OCI-LY7 (cell line): ENCODE data around the gene PLCE1. TPM values are rescaled to one million over a fixed set of nuclear protein-coding genes. Genes with fewer than 3 reads are reported as not detected.

Source experiments
- Bru-seq: library from RNA; stranded (reverse); fragments of 400-500 nt; gene quantifications from one replicate; lab custom pipeline; 2021; lab: Mats Ljungman, UMichigan
- BruChase-seq, 2 experiments: library from RNA; stranded (reverse); fragments of 400-500 nt; gene quantifications; one replicate each; lab custom pipeline; 2021; lab: Mats Ljungman, UMichigan
- BruUV-seq: library from RNA; stranded (reverse); fragments of 400-500 nt; replicated peaks from 2 replicates; lab custom pipeline; 2021; lab: Mats Ljungman, UMichigan
- CTCF ChIA-PET: fragments of 300-600 bp; sonication (Branson Sonifier 250); formaldehyde crosslinking; loops from one replicate; lab custom pipeline; 2022; ENCODE audit warnings: antibody characterized with exemption; ENCODE audit not compliant: unreplicated experiment; lab: Charles Lee
- POLR2A ChIA-PET: fragments of 300-600 bp; sonication (Branson Sonifier 250); formaldehyde crosslinking; loops from one replicate; lab custom pipeline; 2022; ENCODE audit warnings: antibody characterized with exemption; lab: Charles Lee
- DNase-seq: peaks from one replicate; pipeline ENCODE4 v3.0.0-alpha.2; 2015; ENCODE audit warnings: low spot score
- H2AFZ ChIP-seq: fragments of 200-600 bp; sonication (generic), shearing (Covaris generic); 2 replicates; pipeline ENCODE4 v1.6.1; 2014; ENCODE audit warnings: mild to moderate bottlenecking, antibody characterized with exemption, low read length, moderate library complexity
- H3K27ac ChIP-seq: fragments of 200-600 bp; sonication (generic); 2 replicates; pipeline ENCODE4 v1.5.1; 2014; ENCODE audit warnings: mixed run types, low read depth, mild to moderate bottlenecking, moderate library complexity, low read length, inconsistent platforms; ENCODE audit not compliant: poor library complexity, severe bottlenecking
- H3K36me3 ChIP-seq: fragments of 200-600 bp; sonication (generic); 2 replicates; pipeline ENCODE4 v1.6.1; 2014; ENCODE audit warnings: mild to moderate bottlenecking, antibody characterized with exemption, low read length, moderate library complexity, mixed read lengths; ENCODE audit not compliant: insufficient read depth
- H3K4me1 ChIP-seq: fragments of 200-600 bp; sonication (generic); 2 replicates; pipeline ENCODE4 v1.5.1; 2014; ENCODE audit warnings: mild to moderate bottlenecking, low read length; ENCODE audit not compliant: insufficient read depth, poor library complexity, severe bottlenecking
- H3K4me2 ChIP-seq: fragments of 200-600 bp; sonication (generic); 2 replicates; pipeline ENCODE4 v1.6.1; 2014; ENCODE audit warnings: mild to moderate bottlenecking, low read length
- H3K4me3 ChIP-seq: fragments of 200-600 bp; sonication (generic); 2 replicates; pipeline ENCODE4 v1.5.1; 2014; ENCODE audit warnings: mild to moderate bottlenecking, low read depth, low read length; ENCODE audit not compliant: poor library complexity, severe bottlenecking
- H3K79me2 ChIP-seq: fragments of 200-600 bp; sonication (generic); 2 replicates; pipeline ENCODE4 v1.6.1; 2016; ENCODE audit warnings: low read depth, mild to moderate bottlenecking, low read length, moderate library complexity, mixed read lengths; ENCODE audit not compliant: insufficient read depth
- H3K9me2 ChIP-seq: fragments of 200-600 bp; sonication (generic); 2 replicates; pipeline ENCODE4 v1.6.1; 2016; ENCODE audit warnings: mild to moderate bottlenecking, low read length, mixed read lengths; ENCODE audit not compliant: insufficient read depth
- H3K9me3 ChIP-seq: fragments of 200-600 bp; sonication (generic); 2 replicates; pipeline ENCODE4 v1.6.1; 2014; ENCODE audit warnings: mild to moderate bottlenecking, mixed run types, low read length, mixed read lengths
- H4K20me1 ChIP-seq: fragments of 200-600 bp; sonication (generic); 2 replicates; pipeline ENCODE4 v1.6.1; 2014; ENCODE audit warnings: mild to moderate bottlenecking, antibody characterized with exemption, low read length, moderate library complexity, mixed read lengths; ENCODE audit not compliant: insufficient read depth
- CTCF ChIP-seq: fragments of 200-600 bp; sonication (generic); conservative IDR thresholded peaks from 2 replicates; pipeline ENCODE4 v1.5.1; 2014; ENCODE audit warnings: mild to moderate bottlenecking, antibody characterized with exemption, low read length, moderate library complexity, mixed read lengths
- EZH2phosphoT487 ChIP-seq: fragments of 200-600 bp; sonication (generic); IDR thresholded peaks from 2 replicates; pipeline ENCODE4 v1.6.1; 2018; ENCODE audit warnings: low read depth, borderline replicate concordance, mild to moderate bottlenecking, mixed run types, antibody characterized with exemption, low read length, moderate library complexity, mixed read lengths
- intact Hi-C: fragments of 100-400 bp; cut with micrococcal nuclease; formaldehyde crosslinking; loops from one replicate; pipeline ENCODE4 v1.10.0; 2022; ENCODE audit not compliant: unreplicated experiment
- long read RNA-seq: library from polyadenylated mRNA; stranded (forward); transcript quantifications from one replicate; pipeline ENCODE4 v2.0.0, GENCODE V29; 2022
- total RNA-seq, 2 experiments: library from RNA; depleted of rRNA in 1 of 2; stranded (reverse); fragments of >200 nt in 1 of 2; shearing (Covaris generic) in 1 of 2; gene quantifications; 2 replicates each; pipeline ENCODE4 v1.2.3, GENCODE V29; 2014 to 2022

The PLCE1 gene
- total RNA-seq (2014; rRNA removed; shearing (Covaris generic)) (0.03 and 0.06 TPM in 2 replicates), total RNA-seq (2022) (not detected in 2 replicates), Bru-seq, nascent RNA (percentile 6 among the genes with signal in this experiment), BruChase-seq, experiment 1, labeled RNA remaining after a 6-hour chase (percentile 2 among the genes with signal in this experiment), BruChase-seq, experiment 2, labeled RNA remaining after a 2-hour chase (percentile 4 among the genes with signal in this experiment)
- long read RNA-seq, partial matches to known transcripts: 0 of 14 reads
- long read RNA-seq, other reads (novel, unspliced or antisense): 14 of 14 reads

- H3K36me3 ChIP-seq: no peaks in the 10 kb centered on the region
- BruUV-seq: no TSS peak
- no peak for DNase-seq
These were observed at the start of gene PLCE1 for GRCh38 chr10:93993782-93994437. Gene PLCE1 (plus strand): TSS chr10:93993931. CDS start chr10:94031047, 37,116 bp downstream.

GRCh38 chr10:93945819-93946218 lies 47.9 kb upstream of the PLCE1 start:
- BruUV-seq: no TSS peak
- no peak overlapping the region for H3K4me2 ChIP-seq
- intact Hi-C loops: no loop called here
- no peaks in the 10 kb centered on the region for H3K9me3 ChIP-seq
- H3K9me2 ChIP-seq: no peaks in the 10 kb centered on the region
- H2AFZ ChIP-seq: no peak overlapping the region
- H3K36me3 ChIP-seq: no peaks in the 10 kb centered on the region
- TF ChIP-seq EZH2phosphoT487 (no peak), CTCF (no peak)
- H4K20me1 ChIP-seq: no peaks in the 10 kb centered on the region
- DNase-seq: no peak
- H3K4me3 ChIP-seq: no peak overlapping the region
- no peak overlapping the region for H3K27ac ChIP-seq
- ChIA-PET POLR2A (interaction anchor here (0.5 kb wide), 1 partner anchor 536 kb away, joined by 3 read pairs; no protein-coding TSS in a partner anchor), CTCF (no interaction called here)
- no peaks in the 10 kb centered on the region for H3K79me2 ChIP-seq
- H3K4me1 ChIP-seq: no peaks in the 10 kb centered on the region

More at GRCh38 chr10:93993782-93994437, at the start of gene PLCE1:
- Histone ChIP-seq H3K4me1 (no peaks in the 10 kb centered on the region), H3K9me3 (no peaks in the 10 kb centered on the region), H3K4me2 (no peak within 1 kb of the TSS), H4K20me1 (no peaks in the 10 kb centered on the region), H3K79me2 (no peaks in the 10 kb centered on the region), H2AFZ (no peak within 1 kb of the TSS), H3K4me3 (no peak within 1 kb of the TSS), H3K27ac (no peak within 1 kb of the TSS), H3K9me2 (no peaks in the 10 kb centered on the region)
- POLR2A ChIA-PET: no interaction called here
- no peak for TF ChIP-seq CTCF
- TF ChIP-seq EZH2phosphoT487: no peak
- CTCF ChIA-PET: no interaction called here
- intact Hi-C loops: no loop called here

GRCh38 chr10:93947055-93947454 lies 46.7 kb upstream of the PLCE1 start:
- Histone ChIP-seq H3K4me3 (no peak overlapping the region), H3K4me2 (no peak overlapping the region), H3K36me3 (no peaks in the 10 kb centered on the region), H3K27ac (no peak overlapping the region), H3K79me2 (no peaks in the 10 kb centered on the region), H2AFZ (no peak overlapping the region), H3K4me1 (no peaks in the 10 kb centered on the region), H3K9me3 (no peaks in the 10 kb centered on the region), H3K9me2 (no peaks in the 10 kb centered on the region), H4K20me1 (no peaks in the 10 kb centered on the region)
- POLR2A ChIA-PET: no interaction called here
- BruUV-seq: no TSS peak
- DNase-seq: no peak
- CTCF ChIA-PET: no interaction called here
- TF ChIP-seq CTCF: no peak
- no peak for TF ChIP-seq EZH2phosphoT487
- intact Hi-C loops: no loop called here
